HG02610 (cell line): Measurements from ENCODE around the gene PPT1.
"Not testable (repeated sequence)": the region's sequence is repeated elsewhere in the genome, so short reads cannot be mapped to it uniquely, and the experiment has no call there.

ENCODE experiments used
- ATAC-seq: cut with Tn5 transposase; IDR thresholded peaks from one replicate; pipeline ENCODE4 v1.9.1; 2021; ENCODE audit warnings: mild to moderate bottlenecking, moderate library complexity; ENCODE audit not compliant: unreplicated experiment

PPT1 gene

DNA sequence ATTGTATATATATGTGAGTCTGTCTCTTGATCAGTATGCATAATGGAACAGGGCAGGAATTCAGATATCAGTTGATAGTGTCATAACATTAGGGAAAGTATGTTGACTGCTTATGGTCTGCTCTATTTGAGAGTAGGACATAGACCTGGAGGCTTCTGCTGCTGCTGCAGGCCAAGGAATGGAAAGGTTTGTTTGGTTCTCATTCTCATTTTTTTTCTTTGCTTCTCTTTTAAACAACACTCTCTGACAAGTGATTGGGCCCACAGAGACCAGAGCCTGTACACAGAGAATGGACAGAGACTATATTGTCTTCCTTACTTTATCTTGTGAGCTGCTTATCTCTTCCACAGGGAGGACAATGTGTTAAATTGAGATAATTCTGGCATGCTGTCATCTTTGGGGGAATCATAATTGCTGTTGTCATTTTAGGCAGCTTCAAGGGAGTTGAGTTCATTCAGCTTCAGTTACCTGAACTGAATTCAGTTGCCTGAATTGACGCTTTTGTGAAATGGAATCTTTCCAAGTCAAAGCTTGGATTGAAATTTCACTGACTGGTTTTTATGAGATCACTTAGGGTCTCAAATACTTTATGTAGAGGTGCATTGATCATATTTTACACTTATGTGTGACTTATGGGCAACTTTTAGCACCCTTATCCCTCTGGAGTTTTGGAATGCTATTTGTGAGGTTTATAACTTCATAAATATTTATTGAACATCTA, 39.6 kb downstream of the PPT1 start:
- no peak for ATAC-seq

DNA sequence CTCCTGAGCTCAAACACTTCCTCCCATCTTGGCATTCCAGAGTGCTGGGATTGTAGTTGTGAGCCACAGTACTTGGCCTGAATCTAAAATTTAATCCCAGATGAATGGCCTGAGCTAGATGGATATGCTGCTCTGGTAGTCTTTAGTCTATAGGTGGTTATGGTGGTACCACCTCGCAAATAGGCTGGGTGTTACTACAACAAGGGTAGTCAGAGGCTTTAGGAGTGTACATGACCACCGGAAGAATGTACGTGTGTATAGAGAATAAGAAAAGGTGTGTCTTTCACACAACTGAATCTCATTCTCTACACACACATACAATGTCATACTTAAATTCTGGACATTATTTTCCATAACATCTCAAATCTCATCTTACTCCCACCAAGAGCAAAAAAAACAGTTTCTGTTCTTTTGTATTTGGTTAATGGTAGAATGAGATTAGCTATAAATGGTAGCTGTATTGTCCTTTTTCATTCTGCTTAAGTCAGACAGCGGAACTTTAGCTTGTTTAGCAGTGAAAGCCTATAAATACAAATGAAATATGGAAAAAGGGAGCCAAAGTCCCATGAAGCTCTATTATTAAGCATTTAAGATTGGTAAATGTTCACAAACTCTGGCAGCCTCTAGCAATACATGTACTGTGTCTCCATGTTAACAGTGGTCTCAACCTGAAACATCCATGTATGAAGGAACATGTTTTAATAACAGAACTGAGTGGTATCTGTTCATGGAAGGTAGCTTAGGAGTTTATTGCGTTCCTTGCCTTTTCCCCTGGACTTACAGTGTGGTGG, 40.3 kb downstream of the PPT1 start:
- ATAC-seq = no peak

DNA sequence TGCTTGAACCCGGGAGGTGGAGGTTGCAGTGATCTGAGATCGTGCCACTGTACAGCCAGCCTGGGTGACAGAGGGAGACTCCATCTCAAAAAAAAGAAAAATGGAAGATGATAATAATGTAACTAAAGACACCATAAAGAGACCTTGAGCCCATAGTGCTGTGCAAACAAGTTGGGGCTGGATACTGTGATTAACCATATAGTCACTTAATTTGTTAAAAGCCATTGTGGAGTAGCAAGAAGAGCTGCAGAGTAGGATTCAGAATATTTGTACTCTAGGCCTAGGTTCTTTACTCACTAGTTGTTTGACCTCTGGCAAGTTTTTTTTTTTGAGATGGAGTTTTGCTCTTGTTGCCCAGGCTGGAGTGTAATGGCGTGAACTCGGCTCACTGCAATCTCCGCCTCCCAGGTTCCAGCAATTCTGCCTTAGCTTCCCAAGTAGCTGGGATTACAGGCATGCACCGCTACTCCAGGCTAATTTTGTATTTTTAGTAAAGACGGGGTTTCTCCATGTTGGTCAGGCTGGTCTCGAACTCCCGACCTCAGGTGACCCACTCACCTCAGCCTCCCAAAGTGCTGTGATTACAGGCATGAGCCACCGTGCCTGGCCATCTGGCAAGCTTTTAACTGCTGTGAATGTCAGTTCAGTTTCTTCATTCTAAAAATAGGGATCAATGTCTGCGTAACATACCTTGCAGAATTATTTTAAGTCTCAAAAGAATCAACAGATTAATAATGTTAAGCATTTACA, 43.7 kb downstream of the PPT1 start:
- ATAC-seq = no peak

DNA sequence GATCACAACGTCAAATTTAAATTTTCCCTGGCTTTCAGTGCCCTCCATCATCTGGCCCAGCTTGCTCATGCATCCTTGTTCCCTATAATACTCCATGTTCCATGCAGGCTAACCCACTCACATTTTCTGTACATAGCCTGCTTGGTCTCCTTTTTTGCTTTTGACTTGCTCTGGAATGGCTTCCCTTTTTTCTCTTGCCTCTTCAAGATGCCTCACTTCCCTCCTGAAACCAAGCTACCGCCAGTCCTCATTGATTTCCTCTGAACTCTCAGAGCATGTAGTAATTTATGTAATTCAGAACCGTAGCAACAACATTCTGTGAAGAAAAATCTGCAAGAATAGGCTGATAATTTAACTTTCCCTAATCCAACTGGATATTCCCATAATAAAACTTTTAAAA, 46.2 kb downstream of the PPT1 start:
- ATAC-seq = no peak

DNA sequence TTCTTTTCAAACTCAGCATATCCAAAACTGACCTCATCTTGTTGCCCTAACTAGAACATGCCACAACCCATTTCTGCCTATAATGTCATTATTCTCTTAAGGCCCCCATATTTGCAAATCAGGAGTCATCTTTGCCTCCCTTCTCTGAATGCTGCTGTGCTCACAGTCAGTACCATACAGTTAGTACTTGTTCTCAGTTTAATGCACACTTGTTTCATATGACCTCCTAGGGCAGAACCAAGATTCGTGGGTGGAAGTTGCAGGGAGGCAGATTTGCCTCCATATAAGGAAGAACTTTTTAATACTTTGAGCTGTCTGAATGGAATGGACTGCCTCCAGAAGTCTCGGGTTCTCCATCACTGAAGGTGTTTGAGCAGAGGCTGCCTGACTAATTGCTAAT, 47.3 kb downstream of the PPT1 start:
- no peak for ATAC-seq

DNA sequence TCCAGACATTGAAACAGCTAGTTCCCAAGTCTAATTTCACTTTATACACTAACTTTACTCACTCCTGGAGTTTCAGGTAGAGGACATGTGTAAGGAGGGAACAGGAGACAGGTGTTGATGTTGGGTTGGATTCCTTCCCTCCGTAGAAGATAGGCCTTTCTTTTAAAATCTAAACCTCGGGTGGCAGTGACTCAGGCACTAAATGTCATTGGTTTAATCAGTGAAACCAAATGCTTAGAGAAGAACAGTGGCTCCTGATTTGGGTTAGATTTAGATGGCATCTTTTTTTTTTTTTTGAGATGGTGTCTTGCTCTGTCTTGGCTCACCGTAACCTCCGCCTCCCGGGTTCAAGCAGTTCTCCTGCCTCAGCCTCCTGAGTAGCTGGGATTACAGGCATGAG, 49.3 kb downstream of the PPT1 start:
- no peak for ATAC-seq

DNA sequence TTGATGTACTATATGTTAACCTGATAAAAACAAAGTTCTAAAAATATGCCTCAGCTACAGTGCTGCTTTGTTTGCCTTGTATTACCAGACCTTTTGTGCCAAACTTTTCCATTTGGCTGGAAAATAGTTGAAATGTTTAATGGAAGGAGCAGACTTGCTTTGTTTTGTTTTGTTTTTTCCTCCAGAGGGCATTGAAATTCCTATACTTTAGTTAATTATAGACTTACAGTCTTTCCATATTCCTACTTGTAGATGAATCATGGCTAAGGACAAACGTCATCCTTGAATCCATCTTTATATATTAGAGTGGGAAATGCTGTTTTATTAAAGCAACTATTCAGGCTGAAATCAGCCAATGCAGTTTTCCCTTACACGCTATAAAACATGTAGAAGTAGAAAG, 49.8 kb downstream of the PPT1 start:
- no peak for ATAC-seq

DNA sequence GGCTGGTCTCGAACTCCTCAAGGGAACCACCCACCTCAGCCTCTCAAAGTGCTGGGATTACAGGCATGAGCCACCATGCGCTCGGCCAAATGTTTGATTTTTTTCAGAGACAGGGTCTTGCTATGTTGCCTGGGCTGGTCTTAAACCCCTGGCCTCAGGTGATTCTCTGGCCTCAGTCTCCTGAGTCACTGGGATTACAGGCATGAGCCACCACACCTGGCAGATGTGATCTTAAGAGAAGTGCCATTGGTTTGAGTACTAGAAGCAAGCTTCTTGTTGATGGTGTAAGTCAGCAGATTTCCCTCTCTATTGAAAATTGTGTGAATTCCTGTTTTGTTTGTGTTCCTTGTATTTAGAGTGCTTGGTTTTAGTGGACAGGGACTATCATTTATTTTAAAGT, 51.3 kb downstream of the PPT1 start:
- no peak for ATAC-seq

DNA sequence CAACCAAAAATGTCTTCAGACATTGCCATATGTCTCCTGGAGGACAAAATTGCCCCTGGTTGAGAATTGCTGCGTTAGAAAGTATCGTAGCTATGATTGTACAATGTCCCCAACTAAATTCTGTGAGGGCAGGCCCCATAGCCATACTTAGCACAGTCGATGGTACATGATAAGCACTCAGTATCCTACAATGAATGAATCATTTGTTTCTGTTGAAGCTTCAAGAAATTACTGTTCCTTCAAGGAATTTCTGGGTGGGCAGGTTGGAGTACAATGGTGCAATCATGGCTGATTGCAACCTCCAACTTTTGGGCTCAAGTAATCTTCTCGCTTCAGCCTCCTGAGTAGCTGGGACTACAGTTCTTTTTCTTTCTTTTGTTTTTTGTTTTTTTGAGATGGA, 51.9 kb downstream of the PPT1 start:
- ATAC-seq = no peak

DNA sequence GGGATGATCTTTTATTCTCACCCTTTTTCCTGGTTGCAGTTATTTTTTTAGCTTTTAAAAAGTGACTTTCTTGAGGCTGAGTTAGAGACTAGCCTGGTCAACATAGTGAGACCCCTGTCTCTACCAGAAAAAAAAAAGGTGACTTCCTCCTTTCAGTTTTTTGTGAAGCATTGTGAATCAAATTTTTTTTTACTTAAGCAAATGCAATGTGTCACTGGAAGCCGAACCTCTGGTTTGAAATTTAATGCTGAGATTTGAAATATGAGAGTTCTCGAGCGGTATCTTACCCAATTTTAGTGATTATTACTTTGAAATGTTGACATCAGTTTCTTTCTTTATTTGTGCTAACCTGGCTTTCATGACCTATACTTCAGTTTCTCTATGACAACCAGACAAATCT, 52.9 kb downstream of the PPT1 start:
- no peak for ATAC-seq

DNA sequence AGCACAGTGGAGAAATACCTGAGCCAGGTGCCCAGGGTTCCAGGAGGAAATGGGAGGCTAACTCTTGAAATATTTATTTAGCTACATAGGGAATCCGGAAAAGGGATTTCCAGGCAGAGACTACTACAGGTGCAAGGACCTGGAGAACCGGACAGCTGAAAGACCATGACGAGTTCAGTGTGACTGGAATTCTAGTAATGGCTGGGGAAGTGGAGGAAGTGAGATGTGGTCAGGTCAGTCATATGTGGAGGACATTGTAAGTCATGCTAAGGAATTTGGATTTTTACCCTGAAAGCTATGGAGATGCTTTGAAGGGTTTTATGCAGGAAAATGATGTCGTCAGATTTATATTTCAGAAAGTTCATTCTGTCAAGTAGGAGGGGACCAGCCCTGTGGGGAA, 54.7 kb downstream of the PPT1 start:
- no peak for ATAC-seq

DNA sequence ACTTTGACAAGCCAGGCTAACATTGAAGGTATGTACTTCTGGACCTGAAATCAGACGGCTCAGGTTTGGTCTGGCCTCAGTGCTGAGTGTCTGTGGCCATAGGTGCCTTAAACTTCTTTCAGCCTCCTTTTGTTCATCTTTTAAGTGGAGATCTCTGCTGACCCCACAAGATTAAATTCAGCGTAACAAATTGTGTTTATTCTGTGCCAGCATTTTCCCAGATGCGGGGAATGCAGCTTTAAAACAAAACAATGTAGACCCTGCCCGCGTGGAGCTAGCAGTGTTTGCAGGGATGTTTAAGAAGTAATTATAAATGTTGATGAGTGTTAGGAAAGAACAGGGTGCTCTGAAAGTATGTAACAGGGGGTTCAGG, 55.6 kb downstream of the PPT1 start:
- ATAC-seq = no peak

DNA sequence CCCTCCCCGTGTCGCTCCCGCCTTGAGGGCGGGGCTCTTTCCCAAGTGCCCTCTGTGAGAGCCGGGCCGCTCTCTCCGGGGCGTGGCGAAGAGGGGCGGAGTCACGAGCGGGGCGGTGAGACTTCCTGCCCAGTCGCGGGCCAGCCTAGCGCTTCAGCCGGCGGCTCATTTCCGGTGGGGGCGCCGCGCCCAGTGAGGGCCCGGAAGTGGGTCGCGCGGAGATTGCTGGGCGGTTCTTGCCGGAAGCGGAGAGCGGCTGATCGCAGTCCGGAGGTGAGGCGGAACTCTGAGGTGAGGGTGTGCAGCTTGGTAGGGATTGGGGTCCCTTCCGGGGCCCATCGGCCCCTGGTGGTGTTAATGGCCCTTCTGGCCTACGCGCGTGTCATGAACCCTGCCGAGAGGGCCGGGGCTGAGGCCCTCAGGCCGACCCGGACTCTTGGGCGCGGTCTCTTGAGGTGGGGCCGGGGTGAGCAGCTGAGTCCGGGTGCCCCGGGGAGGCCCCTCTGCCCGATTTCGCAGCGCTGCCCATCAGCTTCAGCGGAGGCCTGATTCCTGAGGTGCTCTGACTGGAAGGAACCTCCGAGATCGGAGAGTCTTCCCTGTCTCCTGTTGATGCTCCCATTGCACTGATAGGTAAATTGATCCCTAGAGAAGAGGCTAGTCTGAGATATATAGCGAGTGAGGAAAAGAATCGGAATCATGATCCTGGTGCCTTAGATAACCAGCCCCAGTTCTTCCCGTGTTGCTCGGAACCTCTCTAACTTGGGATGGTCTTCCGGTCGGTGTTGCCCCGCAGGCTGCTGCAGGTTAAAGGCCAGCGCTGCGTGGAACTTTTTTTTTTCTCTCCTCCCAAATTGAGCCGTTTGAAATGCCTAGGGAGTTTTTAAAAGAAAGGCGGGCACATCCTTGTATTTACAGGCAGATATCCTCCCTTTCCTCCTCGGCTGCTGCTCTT, 56.3 kb downstream of the PPT1 start, which contains the start of gene CAP1:
Gene CAP1 (plus strand): TSS at position 219 of the 955 bp plus-strand sequence. CDS start 18,618 bp downstream, outside the sequence.
- ATAC-seq = peak; percentile 87

DNA sequence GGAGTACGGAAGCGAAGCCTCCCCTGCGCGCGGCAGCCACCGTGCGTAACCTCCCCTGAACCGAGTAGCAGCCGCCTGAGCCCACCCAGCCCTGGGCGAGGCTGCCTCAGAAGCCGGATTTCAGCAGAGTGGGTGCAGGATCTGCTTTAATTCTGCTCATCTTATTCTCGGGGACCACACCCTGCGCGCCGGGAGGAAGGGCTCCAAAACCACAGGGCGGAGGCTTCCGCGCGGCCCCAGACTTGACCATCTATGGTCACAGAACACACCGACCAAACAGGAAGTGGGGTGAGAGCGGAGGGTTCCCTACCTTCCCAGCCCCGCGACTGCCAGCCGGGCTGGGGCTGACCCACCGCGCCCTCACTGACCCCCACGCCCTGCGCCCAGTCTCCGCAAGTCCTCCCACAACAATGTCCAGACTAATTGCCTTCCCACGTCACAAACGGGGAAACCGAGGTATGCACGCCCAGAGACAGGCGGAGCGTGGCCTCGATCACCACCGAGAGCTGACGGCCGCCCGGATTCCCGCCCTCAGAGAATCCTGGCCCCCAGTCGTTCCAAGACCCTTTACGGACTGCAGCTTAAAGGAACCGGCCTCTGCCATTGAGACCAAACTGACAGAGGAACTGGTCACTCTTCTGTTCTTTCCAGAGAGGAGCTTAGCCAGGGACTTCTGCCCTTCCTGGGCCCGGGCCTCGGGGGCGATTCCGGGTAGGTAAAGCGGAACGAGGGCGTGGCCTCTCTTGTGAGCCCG, 57.1 kb downstream of the PPT1 start:
- peak; percentile 64 for ATAC-seq

DNA sequence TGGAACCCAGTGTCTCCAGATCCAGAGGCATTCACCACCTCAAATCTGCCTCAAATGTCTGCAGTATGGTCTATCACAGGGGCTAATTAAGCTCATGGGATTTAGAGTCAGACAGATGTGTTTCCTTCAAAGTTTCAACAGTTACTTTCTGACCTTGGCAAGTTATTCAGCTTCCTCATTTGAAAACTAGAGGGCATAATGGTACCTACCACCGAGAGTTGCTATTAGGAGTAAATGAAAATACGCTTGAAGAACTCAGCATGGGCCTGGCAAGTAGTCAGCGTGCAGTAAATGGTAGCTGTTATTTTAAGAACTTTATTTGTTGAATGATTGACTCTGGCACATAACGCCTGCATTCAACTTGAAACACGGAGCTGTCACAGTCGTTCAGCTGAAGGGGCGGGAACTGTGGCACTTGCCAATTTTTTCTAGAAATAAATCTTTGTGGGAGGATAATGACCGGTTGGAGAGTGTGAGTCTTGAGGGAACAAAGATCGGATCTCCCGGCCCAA, 57.8 kb downstream of the PPT1 start:
- ATAC-seq = no peak

DNA sequence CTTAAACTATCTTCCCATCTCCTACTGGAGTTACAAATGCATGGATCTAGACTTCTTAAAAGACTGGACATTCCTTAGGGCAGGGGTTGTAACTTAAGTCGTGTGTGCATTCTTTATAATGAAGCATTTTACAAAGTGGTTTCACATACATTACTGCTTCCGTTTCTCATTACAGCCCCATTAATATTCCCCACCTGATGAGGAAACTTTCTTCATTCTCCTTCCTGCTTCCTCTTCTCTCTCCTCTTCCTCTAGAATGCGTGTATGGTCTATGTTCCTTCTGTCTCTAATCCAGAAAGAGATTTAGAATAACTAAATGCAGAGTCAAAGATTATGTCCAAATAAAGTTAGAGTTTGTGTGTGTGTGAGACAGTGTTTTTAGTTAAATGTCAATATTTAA, 58.4 kb downstream of the PPT1 start:
- ATAC-seq = no peak

DNA sequence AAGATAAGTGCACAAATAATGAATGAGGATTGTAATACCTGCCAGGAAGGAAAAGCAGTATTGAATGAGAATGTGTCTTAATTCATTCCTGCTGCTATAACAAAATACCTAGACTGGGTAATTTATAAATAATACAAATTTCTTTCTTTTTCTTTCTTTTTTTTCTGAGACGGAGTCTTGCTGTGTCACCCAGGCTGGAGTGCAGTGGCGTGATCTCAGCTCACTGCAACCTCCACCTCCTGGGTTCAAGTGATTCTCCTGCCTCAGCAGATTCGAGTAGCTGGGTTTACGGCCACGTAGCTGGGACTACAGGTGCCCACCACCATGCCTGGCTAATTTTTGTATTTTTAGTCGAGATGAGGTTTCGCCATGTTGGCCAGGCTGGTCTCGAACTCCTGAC, 59.8 kb downstream of the PPT1 start:
- not testable (repeated sequence) for ATAC-seq

DNA sequence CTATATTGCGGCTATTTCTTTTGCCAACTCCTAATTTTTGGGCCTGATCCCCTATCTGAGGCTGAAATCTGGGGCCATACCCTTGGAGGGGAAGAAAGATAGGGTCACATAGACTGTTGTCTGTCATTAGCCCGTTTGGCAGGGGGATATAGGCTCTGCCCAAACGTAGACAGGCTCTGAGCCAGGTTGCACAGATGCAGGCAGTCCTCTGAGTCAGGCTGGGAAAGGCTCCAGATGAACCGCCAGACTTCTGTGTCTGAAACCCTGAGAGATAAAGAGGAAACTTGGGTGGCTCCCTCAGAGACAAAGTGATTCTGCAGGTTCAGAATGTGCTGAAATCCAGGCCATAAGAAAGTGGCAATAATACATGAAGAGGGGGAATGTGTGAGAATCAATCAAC, 60.5 kb downstream of the PPT1 start:
- no peak for ATAC-seq

DNA sequence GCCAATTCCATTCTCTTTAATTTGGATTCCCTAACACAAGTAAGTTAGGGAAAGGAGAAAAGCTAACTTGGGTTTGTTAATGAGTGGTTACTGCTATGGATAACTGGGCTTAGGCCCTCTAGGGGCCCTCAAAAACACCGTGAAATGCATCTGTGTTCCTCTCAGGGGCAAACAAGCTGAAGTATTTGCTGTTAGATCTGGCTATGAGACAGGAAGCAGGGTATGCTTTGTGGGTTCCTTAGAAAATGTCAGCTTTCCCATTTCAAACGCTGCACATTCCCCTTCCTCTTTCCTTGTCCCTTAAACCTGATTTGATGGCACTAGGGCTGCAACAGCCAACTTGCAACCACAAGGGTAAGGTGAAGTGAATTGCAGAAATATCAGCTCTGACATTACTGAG, 62.2 kb downstream of the PPT1 start:
- ATAC-seq = no peak
